HCT116 (cell line): ENCODE measurements around the gene RANBP10.

Source experiments
- CBX3 ChIP-seq: IDR thresholded peaks from 2 replicates; pipeline ENCODE4 v1.6.1; 2012; ENCODE audit warnings: low read depth
- CEBPB ChIP-seq: IDR thresholded peaks from 2 replicates; pipeline ENCODE4 v1.6.1; 2012; ENCODE audit warnings: low read depth
- CTCF ChIP-seq, 3 experiments: fragments of 200-600 bp in 1 of 3; sonication (generic) in 1 of 3; IDR thresholded peaks in 2 of 3; conservative IDR thresholded peaks in 1 of 3; 2 replicates each; pipeline ENCODE4 v1.5.1; 2012 to 2017; ENCODE audit warnings: low read depth in 2 of 3, low read length in 2 of 3, antibody characterized with exemption in 1 of 3, borderline replicate concordance in 1 of 3, control low read depth in 1 of 3, mild to moderate bottlenecking in 1 of 3, mixed read lengths in 1 of 3, mixed run types in 1 of 3, moderate library complexity in 1 of 3; ENCODE audit not compliant: insufficient read depth in 1 of 3
- EZH2 ChIP-seq: fragments of 200-600 bp; sonication (generic); IDR thresholded peaks from 2 replicates; pipeline ENCODE4 v1.6.1; 2017; ENCODE audit warnings: antibody characterized with exemption, mixed run types
- MAX ChIP-seq: IDR thresholded peaks from 2 replicates; pipeline ENCODE4 v1.6.1; 2012
- POLR2A ChIP-seq: IDR thresholded peaks from 2 replicates; pipeline ENCODE4 v1.7.0; 2011; ENCODE audit warnings: borderline replicate concordance; ENCODE audit not compliant: insufficient read depth, insufficient read length; ENCODE audit errors: extremely low read depth
- RAD21 ChIP-seq: IDR thresholded peaks from 2 replicates; pipeline ENCODE4 v1.6.1; 2012; ENCODE audit warnings: low read depth, mild to moderate bottlenecking
- REST ChIP-seq: IDR thresholded peaks from 2 replicates; pipeline ENCODE4 v1.6.1; 2012; ENCODE audit warnings: low read depth
- SIN3A ChIP-seq: IDR thresholded peaks from 2 replicates; pipeline ENCODE4 v1.6.1; 2012; ENCODE audit warnings: low read depth
- SP1 ChIP-seq: IDR thresholded peaks from 2 replicates; pipeline ENCODE4 v1.6.1; 2012; ENCODE audit warnings: low read depth
- SRF ChIP-seq: IDR thresholded peaks from 2 replicates; pipeline ENCODE4 v1.6.1; 2012; ENCODE audit warnings: low read depth
- YY1 ChIP-seq: IDR thresholded peaks from 2 replicates; pipeline ENCODE4 v1.6.1; 2011; ENCODE audit warnings: low read length, low read depth, moderate library complexity, mild to moderate bottlenecking; ENCODE audit not compliant: insufficient replicate concordance; ENCODE audit errors: extremely low read depth
- ZFX ChIP-seq: fragments of 450-650 bp; IDR thresholded peaks from 2 replicates; pipeline ENCODE4 v1.6.1; 2017
- ZNF274 ChIP-seq: fragments of 200-500 bp; sonication (Bioruptor generic); IDR thresholded peaks from 2 replicates; pipeline ENCODE4 v1.6.1; 2014; ENCODE audit warnings: mild to moderate bottlenecking, low read depth, low read length, inconsistent platforms

- TF ChIP-seq EZH2 (no peak), CTCF (IDR thresholded peaks at IDR 0.05 in 2 of 3, conservative IDR thresholded peaks at IDR 0.05 in 1 of 3; ENCODE audit: borderline replicate concordance in 1 of 3, insufficient read depth in 1 of 3, low read depth in 2 of 3, low read length in 2 of 3) (no peak), SP1 (no peak), REST (no peak), MAX (no peak), POLR2A (no peak), ZFX (no peak), YY1 (no peak), CEBPB (no peak), ZNF274 (no peak), SIN3A (no peak), SRF (no peak), RAD21 (no peak), CBX3 (no peak)
These were observed 98.0 kb downstream of the RANBP10 start for GRCh38 chr16:67708368-67708771.
